H1 (cell line): ENCODE results near the gene ZNF687. TPM values are rescaled to one million over a fixed set of nuclear protein-coding genes. Genes with fewer than 3 reads are reported as not detected.

Source experiments
- CTCF ChIA-PET: fragments of 300-600 bp; sonication (Branson Sonifier 250); formaldehyde crosslinking; loops from one replicate; lab custom pipeline; 2021; ENCODE audit not compliant: partially characterized antibody; lab: Charles Lee
- POLR2A ChIA-PET: fragments of 300-600 bp; sonication (Branson Sonifier 250); formaldehyde crosslinking; loops from one replicate; lab custom pipeline; 2021; ENCODE audit warnings: inconsistent platforms; ENCODE audit not compliant: partially characterized antibody; lab: Charles Lee
- DNase-seq, 2 experiments: peaks; one replicate each; pipeline versions ENCODE4 v3.0.0 to v3.0.0-alpha.2; 2010 to 2022; ENCODE audit warnings: low spot score in 2 of 2, low read depth in 1 of 2, mixed read lengths in 1 of 2
- FAIRE-seq: peaks from 2 replicates; lab custom pipeline; 2011; peaks lifted over from hg19 to GRCh38; lab: Jason Lieb, UNC
- H2AFZ ChIP-seq: 2 replicates; pipeline ENCODE4 v1.8.1; 2012; ENCODE audit warnings: low read length, inconsistent platforms
- H2AK5ac ChIP-seq: 2 replicates; pipeline ENCODE4 v1.6.1; 2013; ENCODE audit warnings: low read depth, low read length
- H2BK120ac ChIP-seq: replicated peaks from 2 replicates; pipeline ENCODE3; 2013; ENCODE audit warnings: low read depth, low read length, inconsistent platforms
- H2BK12ac ChIP-seq: 2 replicates; pipeline ENCODE4 v1.6.1; 2013; ENCODE audit warnings: low read depth, low read length
- H2BK15ac ChIP-seq: 2 replicates; pipeline ENCODE4 v1.6.1; 2013; ENCODE audit warnings: low read length
- H2BK20ac ChIP-seq: 2 replicates; pipeline ENCODE4 v1.6.1; 2013; ENCODE audit warnings: low read length
- H2BK5ac ChIP-seq: 2 replicates; pipeline ENCODE4 v1.6.1; 2013; ENCODE audit warnings: low read depth, low read length
- H3K14ac ChIP-seq: 2 replicates; pipeline ENCODE4 v1.6.1; 2013; ENCODE audit warnings: inconsistent platforms; ENCODE audit not compliant: insufficient read length
- H3K18ac ChIP-seq: 2 replicates; pipeline ENCODE4 v1.6.1; 2013; ENCODE audit warnings: low read length; ENCODE audit errors: extremely low read depth
- H3K23ac ChIP-seq: 2 replicates; pipeline ENCODE4 v1.6.1; 2013; ENCODE audit warnings: inconsistent platforms; ENCODE audit not compliant: insufficient read length
- H3K23me2 ChIP-seq: 2 replicates; pipeline ENCODE4 v1.6.1; 2013; ENCODE audit warnings: low read depth, low read length
- H3K27ac ChIP-seq: 2 replicates; pipeline ENCODE4 v1.6.1; 2011; ENCODE audit warnings: low read depth, low read length, inconsistent platforms
- H3K27me3 ChIP-seq, 4 experiments: replicated peaks in 1 of 4; 1 replicate in 1 of 4; 2 replicates in 3 of 4; pipeline versions ENCODE4 v1.6.1 to v1.8.1; 2011 to 2013; ENCODE audit warnings: low read length in 3 of 4, mild to moderate bottlenecking in 3 of 4, inconsistent platforms in 2 of 4, mixed read lengths in 2 of 4, moderate library complexity in 1 of 4; ENCODE audit not compliant: control insufficient read depth in 3 of 4, insufficient read depth in 3 of 4; ENCODE audit errors: extremely low read depth in 1 of 4
- H3K36me3 ChIP-seq, 4 experiments: 2 replicates each; pipeline versions ENCODE4 v1.6.1 to v1.8.1; 2011 to 2013; ENCODE audit warnings: mild to moderate bottlenecking in 4 of 4, low read length in 3 of 4, moderate library complexity in 2 of 4, control low read depth in 1 of 4, inconsistent platforms in 1 of 4; ENCODE audit not compliant: insufficient read depth in 4 of 4, control insufficient read depth in 2 of 4
- H3K4ac ChIP-seq: replicated peaks from 2 replicates; pipeline ENCODE3; 2013; ENCODE audit warnings: low read length, low read depth, mixed read lengths, inconsistent platforms; ENCODE audit not compliant: insufficient read length
- H3K4me1 ChIP-seq, 4 experiments: replicated peaks in 1 of 4; 1 replicate in 1 of 4; 2 replicates in 3 of 4; pipeline versions ENCODE4 v1.6.1 to v1.8.1; 2011 to 2013; ENCODE audit warnings: low read length in 3 of 4, inconsistent platforms in 2 of 4, mixed read lengths in 1 of 4; ENCODE audit not compliant: insufficient read depth in 4 of 4, control insufficient read depth in 3 of 4
- H3K4me2 ChIP-seq, 2 experiments: 2 replicates each; pipeline versions ENCODE4 v1.6.1 to v1.8.1; 2011 to 2013; ENCODE audit warnings: low read depth in 2 of 2, low read length in 2 of 2, control low read depth in 1 of 2, inconsistent platforms in 1 of 2, mild to moderate bottlenecking in 1 of 2; ENCODE audit not compliant: insufficient read depth in 1 of 2
- H3K4me3 ChIP-seq, 4 experiments: fragments of 200-600, 300-600 bp in 1 of 4; sonication (generic), shearing (Covaris generic), sonication (Bioruptor Twin) in 1 of 4; 2 replicates each; pipeline versions ENCODE4 v1.5.1 to v1.8.1; 2011 to 2016; ENCODE audit warnings: low read length in 4 of 4, low read depth in 3 of 4, control low read depth in 2 of 4, inconsistent platforms in 2 of 4, mild to moderate bottlenecking in 2 of 4, mixed read lengths in 1 of 4, moderate library complexity in 1 of 4; ENCODE audit not compliant: insufficient read depth in 2 of 4; ENCODE audit errors: extremely low read depth in 1 of 4
- H3K56ac ChIP-seq: replicated peaks from 2 replicates; pipeline ENCODE3; 2013; ENCODE audit warnings: low read depth, mild to moderate bottlenecking, mixed read lengths, low read length, inconsistent platforms; ENCODE audit not compliant: insufficient read length
- H3K79me1 ChIP-seq: 2 replicates; pipeline ENCODE4 v1.6.1; 2013; ENCODE audit warnings: low read depth, low read length, control low read depth
- H3K79me2 ChIP-seq, 2 experiments: 2 replicates each; pipeline versions ENCODE4 v1.6.1 to v1.8.1; 2012 to 2013; ENCODE audit warnings: low read length in 2 of 2, mild to moderate bottlenecking in 2 of 2, inconsistent platforms in 1 of 2; ENCODE audit not compliant: insufficient read depth in 2 of 2, control insufficient read depth in 1 of 2
- H3K9ac ChIP-seq, 4 experiments: replicated peaks in 1 of 4; 1 replicate in 1 of 4; 2 replicates in 3 of 4; pipeline versions ENCODE4 v1.6.1 to v1.8.1; 2011 to 2013; ENCODE audit warnings: low read depth in 3 of 4, low read length in 3 of 4, control low read depth in 2 of 4, mild to moderate bottlenecking in 2 of 4, moderate library complexity in 2 of 4, inconsistent platforms in 1 of 4; ENCODE audit errors: extremely low read depth in 1 of 4
- H3K9me3 ChIP-seq, 2 experiments: 2 replicates each; pipeline versions ENCODE4 v1.6.1 to v1.8.1; 2012 to 2013; ENCODE audit warnings: mild to moderate bottlenecking in 2 of 2, moderate library complexity in 2 of 2, control low read depth in 1 of 2, inconsistent platforms in 1 of 2, low read depth in 1 of 2, low read length in 1 of 2, mixed read lengths in 1 of 2; ENCODE audit not compliant: insufficient read depth in 2 of 2
- H4K20me1 ChIP-seq, 2 experiments: replicated peaks in 1 of 2; 2 replicates each; pipeline versions ENCODE3 to v1.8.1; 2011 to 2013; ENCODE audit warnings: inconsistent platforms in 2 of 2, low read length in 2 of 2, mild to moderate bottlenecking in 1 of 2; ENCODE audit not compliant: insufficient read depth in 2 of 2, control insufficient read depth in 1 of 2
- H4K5ac ChIP-seq: 2 replicates; pipeline ENCODE4 v1.6.1; 2013; ENCODE audit warnings: low read length, low read depth, mixed read lengths, inconsistent platforms; ENCODE audit not compliant: insufficient read length
- H4K8ac ChIP-seq: 2 replicates; pipeline ENCODE4 v1.8.0; 2013; ENCODE audit warnings: mild to moderate bottlenecking, moderate library complexity, low read length, inconsistent platforms; ENCODE audit not compliant: insufficient read depth; ENCODE audit errors: extremely low read depth
- H4K91ac ChIP-seq: replicated peaks from 2 replicates; pipeline ENCODE3; 2013; ENCODE audit warnings: low read length, mixed read lengths, inconsistent platforms; ENCODE audit not compliant: insufficient read length
- ASH2L ChIP-seq: fragments of 200-600, 300-600 bp; sonication (generic); IDR thresholded peaks from one replicate; pipeline ENCODE4 v1.7.1; 2017; ENCODE audit warnings: low read length
- POLR2A ChIP-seq, 2 experiments: IDR thresholded peaks; 1 replicate in 1 of 2; 2 replicates in 1 of 2; pipeline ENCODE4 v1.6.1; 2011; ENCODE audit warnings: low read depth in 2 of 2, low read length in 2 of 2, mild to moderate bottlenecking in 2 of 2; ENCODE audit errors: control extremely low read depth in 1 of 2
- SIN3A ChIP-seq, 2 experiments: IDR thresholded peaks in 1 of 2; conservative IDR thresholded peaks in 1 of 2; 2 replicates each; pipeline ENCODE4 v1.6.1; 2011 to 2012; ENCODE audit warnings: low read length in 2 of 2, improper control_type of control experiment in 1 of 2, low read depth in 1 of 2, mild to moderate bottlenecking in 1 of 2
- TEAD4 ChIP-seq: IDR thresholded peaks from 2 replicates; pipeline ENCODE4 v1.6.1; 2012; ENCODE audit warnings: low read depth, low read length, inconsistent platforms, mixed read lengths
- WGBS, 2 experiments: shearing (Covaris generic) in 1 of 2; methylation state at CpG; one replicate each; pipeline versions ENCODE4 v1.1.6 to v1.1.7; 2013 to 2015; ENCODE audit warnings: low lambda C conversion rate in 2 of 2, mixed read lengths in 2 of 2, inconsistent platforms in 1 of 2, low coverage in 1 of 2, missing lambda C conversion rate in 1 of 2; ENCODE audit not compliant: insufficient replicate concordance in 2 of 2, insufficient coverage in 1 of 2, insufficient read length in 1 of 2; ENCODE audit errors: extremely low coverage in 1 of 2, missing lambda C conversion rate in 1 of 2; 5-methylcytosine and 5-hydroxymethylcytosine counted together
- polyA plus RNA-seq, 7 experiments: library from polyadenylated mRNA; depleted of rRNA in 3 of 7; stranded (reverse) in 5 of 7; unstranded in 2 of 7; fragments of >200 nt in 5 of 7; fragments of 200-250 nt in 2 of 7; gene quantifications; 1 replicate in 5 of 7; 2 replicates in 1 of 7; 4 replicates in 1 of 7; pipeline versions ENCODE4 v1.2.1 to v1.2.3, GENCODE V29; 2011 to 2013; ENCODE audit warnings: missing spikeins in 2 of 7, mixed read lengths in 2 of 7
- total RNA-seq: library from RNA; stranded (reverse); fragmentation: NEBNext Ultra II Directional; extraction: Animal tissue kit (Norgen Biotek cat#: 25700); gene quantifications from 2 replicates; pipeline ENCODE4 v1.2.1, GENCODE V29; 2021

The ZNF687 gene
- total and polyA plus RNA-seq, 2 of the 8 experiments (the other 6 are each of a cell fraction or from before 2014, with no cell fraction given), result 45.9 to 69.9 TPM

- Histone ChIP-seq H2BK120ac (no peak overlapping the region), H3K36me3 (peaks cover 45 to 93% (median 82%) of the 10 kb centered on the region in 4 experiments), H3K79me1 (no peaks in the 10 kb centered on the region), H3K56ac (no peak overlapping the region), H4K91ac (no peak overlapping the region), H2AK5ac (no peak overlapping the region), H4K5ac (no peak overlapping the region), H2BK15ac (no peak overlapping the region), H3K27me3 (no peaks in the 10 kb centered on the region), H3K4me2 (no peak overlapping the region), H3K18ac (no peak overlapping the region), H3K14ac (no peak overlapping the region), H2BK5ac (no peak overlapping the region), H4K8ac (no peak overlapping the region), H3K79me2 (no peaks in the 10 kb centered on the region), H4K20me1 (peaks cover 0 to 3% of the 10 kb centered on the region in 2 experiments), H3K4me1 (no peaks in the 10 kb centered on the region), H2BK20ac (no peak overlapping the region), H3K4ac (no peak overlapping the region), H3K9me3 (no peaks in the 10 kb centered on the region), H3K4me3 (no peak overlapping the region), H2BK12ac (no peak overlapping the region), H3K9ac (no peak overlapping the region), H3K27ac (no peak overlapping the region), H3K23ac (no peak overlapping the region), H2AFZ (no peak overlapping the region), H3K23me2 (no peaks in the 10 kb centered on the region)
- CTCF ChIA-PET, result no interaction called here
- FAIRE-seq (no peak), DNase-seq (no peak)
- WGBS, 2 experiments, result 86% methylated on average over 1 of the region's 1 CpG; no CpG with 5 or more reads in 1 of the 2 experiments
- POLR2A ChIA-PET, result interaction anchor here (1.1 to 1.8 kb wide), 2 partner anchors 12 to 13 kb away, joined by 3 to 6 read pairs; no protein-coding TSS in a partner anchor
- TF ChIP-seq TEAD4 (no peak), POLR2A (IDR thresholded peaks at IDR 0.05; ENCODE audit: control extremely low read depth in 1 of 2, low read depth in 2 of 2, low read length in 2 of 2) (no peak), SIN3A (conservative IDR thresholded peaks at IDR 0.05 in 1 of 2, IDR thresholded peaks at IDR 0.05 in 1 of 2; ENCODE audit: low read depth in 1 of 2, low read length in 2 of 2) (no peak), ASH2L (no peak)
These were observed 43.7 kb upstream of the ZNF687 start for GRCh38 chr1:151238467-151238739.
